SK-N-SH (cell line): Measurements from ENCODE around the gene CNOT1.

ENCODE experiments used
- CTCF ChIP-seq: fragments of 200-600 bp; sonication (generic); IDR thresholded peaks from 2 replicates; pipeline ENCODE4 v1.6.1; 2017; ENCODE audit warnings: antibody characterized with exemption, mild to moderate bottlenecking, moderate library complexity
- EP300 ChIP-seq, 2 experiments: IDR thresholded peaks; 2 replicates each; pipeline versions ENCODE4 v1.4.0 to v1.6.1; 2012; ENCODE audit warnings: borderline replicate concordance in 1 of 2, low read depth in 1 of 2, low read length in 1 of 2
- GABPA ChIP-seq: IDR thresholded peaks from 2 replicates; pipeline ENCODE4 v1.4.0; 2012; ENCODE audit warnings: low read depth, mild to moderate bottlenecking
- JUND ChIP-seq: IDR thresholded peaks from 2 replicates; pipeline ENCODE4 v1.4.0; 2012
- POLR2AphosphoS5 ChIP-seq: IDR thresholded peaks from 2 replicates; pipeline ENCODE4 v1.6.1; 2012; ENCODE audit warnings: low read depth, low read length
- RAD21 ChIP-seq: IDR thresholded peaks from 2 replicates; pipeline ENCODE4 v1.6.1; 2012; ENCODE audit warnings: mild to moderate bottlenecking, low read length
- REST ChIP-seq: IDR thresholded peaks from 2 replicates; pipeline ENCODE4 v1.6.1; 2012; ENCODE audit warnings: mild to moderate bottlenecking, low read depth, low read length, moderate library complexity
- RFX5 ChIP-seq: IDR thresholded peaks from 2 replicates; pipeline ENCODE4 v1.6.1; 2012; ENCODE audit warnings: mild to moderate bottlenecking, improper control_type of control experiment, low read length
- RXRA ChIP-seq: IDR thresholded peaks from 2 replicates; pipeline ENCODE4 v1.4.0; 2012; ENCODE audit warnings: low read depth, mild to moderate bottlenecking, borderline replicate concordance
- SIN3A ChIP-seq: IDR thresholded peaks from 2 replicates; pipeline ENCODE4 v1.6.1; 2012; ENCODE audit warnings: low read depth, mild to moderate bottlenecking, low read length, moderate library complexity, borderline replicate concordance
- SMC3 ChIP-seq: IDR thresholded peaks from 2 replicates; pipeline ENCODE4 v1.6.1; 2012; ENCODE audit warnings: low read depth, low read length, improper control_type of control experiment
- TCF12 ChIP-seq: IDR thresholded peaks from 2 replicates; pipeline ENCODE4 v1.4.0; 2012
- TEAD4 ChIP-seq: IDR thresholded peaks from 2 replicates; pipeline ENCODE4 v1.4.0; 2012; ENCODE audit warnings: mild to moderate bottlenecking, borderline replicate concordance; ENCODE audit not compliant: insufficient read depth
- ZBTB33 ChIP-seq: IDR thresholded peaks from 2 replicates; pipeline ENCODE4 v1.4.0; 2012; ENCODE audit warnings: low read depth, borderline replicate concordance

- TF ChIP-seq CTCF (no peak), TEAD4 (no peak), RAD21 (no peak), POLR2AphosphoS5 (no peak), REST (no peak), GABPA (no peak), TCF12 (no peak), SMC3 (no peak), RXRA (no peak), JUND (no peak), RFX5 (no peak), EP300 (IDR thresholded peaks at IDR 0.05; ENCODE audit: borderline replicate concordance in 1 of 2, low read depth in 1 of 2, low read length in 1 of 2) (no peak), ZBTB33 (no peak), SIN3A (no peak)
These were observed 126.3 kb downstream of the CNOT1 start for GRCh38 chr16:58503166-58503862.
